Tibial nerve (tissue), 4 donors: ENCODE data around the gene PPFIBP2. TPM values are rescaled to one million over a fixed set of nuclear protein-coding genes. Genes with fewer than 3 reads are reported as not detected.
A peak's percentile ranks its signal among the peaks of the same experiment; 100 is the strongest.

Source experiments
- DNase-seq, 2 donors: peaks; one replicate each; pipeline ENCODE4 v3.0.0-alpha.2; 2019; ENCODE audit warnings: low spot score in 2 of 2
- H3K27ac ChIP-seq, 4 donors: fragments of 200-600 bp; sonication (generic) in 3 of 4; one replicate each; pipeline ENCODE4 v1.5.1; 2017 to 2019; ENCODE audit warnings: mild to moderate bottlenecking in 1 of 4
- H3K27me3 ChIP-seq, 2 donors: fragments of 200-600 bp; sonication (generic) in 1 of 2; one replicate each; pipeline versions ENCODE4 v1.5.1 to v1.6.0; 2017 to 2019
- H3K36me3 ChIP-seq, 3 donors: fragments of 200-600 bp; sonication (generic); one replicate each; pipeline ENCODE4 v1.5.1; 2018 to 2019
- H3K4me1 ChIP-seq, 4 donors: fragments of 200-600 bp; sonication (generic) in 3 of 4; one replicate each; pipeline ENCODE4 v1.5.1; 2017 to 2019
- H3K4me3 ChIP-seq, 4 donors: fragments of 200-600 bp; sonication (generic) in 3 of 4; one replicate each; pipeline ENCODE4 v1.5.1; 2017 to 2019; ENCODE audit warnings: mild to moderate bottlenecking in 1 of 4, moderate library complexity in 1 of 4
- H3K9me3 ChIP-seq, 4 donors: fragments of 200-600 bp; sonication (generic) in 3 of 4; one replicate each; pipeline ENCODE4 v1.5.1; 2017 to 2019
- CTCF ChIP-seq, 5 experiments: fragments of 200-600 bp in 3 of 5; fragments of 450-650 bp in 2 of 5; sonication (generic) in 3 of 5; IDR thresholded peaks; one replicate each; pipeline ENCODE4 v1.5.1; 2016 to 2019; ENCODE audit warnings: antibody characterized with exemption in 5 of 5, mild to moderate bottlenecking in 3 of 5, moderate library complexity in 2 of 5
- EP300 ChIP-seq, 2 donors: sonication (generic); formaldehyde crosslinking; IDR thresholded peaks; one replicate each; pipeline ENCODE4 v1.6.1; 2017; ENCODE audit warnings: antibody characterized with exemption in 2 of 2, mild to moderate bottlenecking in 1 of 2
- POLR2A ChIP-seq, 2 donors: fragments of 450-650 bp; IDR thresholded peaks; one replicate each; pipeline ENCODE4 v1.6.1; 2017; ENCODE audit warnings: antibody characterized with exemption in 2 of 2, mild to moderate bottlenecking in 2 of 2, moderate library complexity in 2 of 2
- WGBS, 2 donors: methylation state at CpG; one replicate each; pipeline ENCODE4 v1.1.5; 2018; 5-methylcytosine and 5-hydroxymethylcytosine counted together
- total RNA-seq, 4 donors: library from RNA; depleted of rRNA; stranded (reverse); fragments of >200 nt; gene quantifications; one replicate each; pipeline ENCODE4 v1.1.0, GENCODE V29; 2016

Gene PPFIBP2
- total RNA-seq, 4 donors from 2014 or later, result 19.8 to 110 (median 29.2) TPM

- TF ChIP-seq POLR2A (IDR thresholded peaks at IDR 0.05), result no peak
- no peak for TF ChIP-seq CTCF (IDR thresholded peaks at IDR 0.05)
- TF ChIP-seq EP300 (IDR thresholded peaks at IDR 0.05), result no peak
- 84 to 92% methylated on average over 4 of the region's 4 CpGs for WGBS, 2 donors
- Histone ChIP-seq H3K4me3 (no peak overlapping the region), H3K4me1 (no peaks in the 10 kb centered on the region), H3K9me3 (no peaks in the 10 kb centered on the region), H3K36me3 (peaks cover 0 to 9% (median 0%) of the 10 kb centered on the region in 3 donors), H3K27ac (no peak overlapping the region), H3K27me3 (no peaks in the 10 kb centered on the region)
- DNase-seq, result no peak
These were observed 31.8 kb downstream of the PPFIBP2 start for GRCh38 chr11:7545611-7546010.

- Histone ChIP-seq H3K4me1 (no peaks in the 10 kb centered on the region), H3K27me3 (no peaks in the 10 kb centered on the region), H3K36me3 (peaks cover 0 to 9% (median 0%) of the 10 kb centered on the region in 3 donors), H3K9me3 (no peaks in the 10 kb centered on the region), H3K4me3 (no peak overlapping the region), H3K27ac (no peak overlapping the region)
- 93 to 94% methylated on average over 3 of the region's 3 CpGs for WGBS, 2 donors
- DNase-seq, result no peak
- TF ChIP-seq CTCF (IDR thresholded peaks at IDR 0.05), result no peak
- no peak for TF ChIP-seq EP300 (IDR thresholded peaks at IDR 0.05)
- no peak for TF ChIP-seq POLR2A (IDR thresholded peaks at IDR 0.05)
These were observed 32.6 kb downstream of the PPFIBP2 start for GRCh38 chr11:7546324-7546791.

GRCh38 chr11:7547687-7548086, 33.9 kb downstream of the PPFIBP2 start:
- no peak overlapping the region for H3K27ac ChIP-seq
- H3K27me3 ChIP-seq, result no peaks in the 10 kb centered on the region
- H3K4me3 ChIP-seq, result no peak overlapping the region
- peaks cover 0 to 5% (median 2%) of the 10 kb centered on the region in 4 donors for H3K4me1 ChIP-seq
- H3K9me3 ChIP-seq, result no peaks in the 10 kb centered on the region
- no peak for DNase-seq
- H3K36me3 ChIP-seq, result peaks cover 0 to 9% (median 0%) of the 10 kb centered on the region in 3 donors
- TF ChIP-seq EP300 (IDR thresholded peaks at IDR 0.05) (no peak), CTCF (IDR thresholded peaks at IDR 0.05) (no peak), POLR2A (IDR thresholded peaks at IDR 0.05) (no peak)
- 80 to 82% methylated on average over 4 of the region's 4 CpGs for WGBS, 2 donors

GRCh38 chr11:7548659-7549274, 35.0 kb downstream of the PPFIBP2 start:
- Histone ChIP-seq H3K27me3 (no peaks in the 10 kb centered on the region), H3K4me3 (no peak overlapping the region), H3K9me3 (no peaks in the 10 kb centered on the region), H3K36me3 (peaks cover 0 to 9% (median 0%) of the 10 kb centered on the region in 3 donors), H3K27ac (no peak overlapping the region), H3K4me1 (peaks cover 0 to 5% (median 2%) of the 10 kb centered on the region in 4 donors)
- TF ChIP-seq POLR2A (IDR thresholded peaks at IDR 0.05) (no peak), CTCF (IDR thresholded peaks at IDR 0.05) (peak in 1 of 5 experiments; percentile 26)
- WGBS, 2 donors, result 74% methylated on average over 7 of the region's 7 CpGs
- DNase-seq, result no peak

GRCh38 chr11:7549681-7550080, 35.9 kb downstream of the PPFIBP2 start:
- WGBS, 2 donors, result 66 to 70% methylated on average over 4 of the region's 4 CpGs

More at GRCh38 chr11:7549681-7550080, 35.9 kb downstream of the PPFIBP2 start:
- Histone ChIP-seq H3K27ac (no peak overlapping the region), H3K4me3 (no peak overlapping the region), H3K4me1 (peaks cover 0 to 10% (median 3%) of the 10 kb centered on the region in 4 donors), H3K36me3 (peaks cover 0 to 9% (median 0%) of the 10 kb centered on the region in 3 donors), H3K9me3 (no peaks in the 10 kb centered on the region), H3K27me3 (no peaks in the 10 kb centered on the region)
- TF ChIP-seq POLR2A (IDR thresholded peaks at IDR 0.05) (no peak), EP300 (IDR thresholded peaks at IDR 0.05) (no peak), CTCF (IDR thresholded peaks at IDR 0.05) (no peak)
- DNase-seq, result no peak
